HG03378 (cell line): Measurements from ENCODE around the gene RAB1B.
"Not testable (repeated sequence)": the region's sequence is repeated elsewhere in the genome, so short reads cannot be mapped to it uniquely, and the experiment has no call there.

Experiments
- ATAC-seq: cut with Tn5 transposase; IDR thresholded peaks from one replicate; pipeline ENCODE4 v1.9.1; 2021; ENCODE audit warnings: mild to moderate bottlenecking, moderate library complexity; ENCODE audit not compliant: unreplicated experiment

Gene RAB1B

DNA sequence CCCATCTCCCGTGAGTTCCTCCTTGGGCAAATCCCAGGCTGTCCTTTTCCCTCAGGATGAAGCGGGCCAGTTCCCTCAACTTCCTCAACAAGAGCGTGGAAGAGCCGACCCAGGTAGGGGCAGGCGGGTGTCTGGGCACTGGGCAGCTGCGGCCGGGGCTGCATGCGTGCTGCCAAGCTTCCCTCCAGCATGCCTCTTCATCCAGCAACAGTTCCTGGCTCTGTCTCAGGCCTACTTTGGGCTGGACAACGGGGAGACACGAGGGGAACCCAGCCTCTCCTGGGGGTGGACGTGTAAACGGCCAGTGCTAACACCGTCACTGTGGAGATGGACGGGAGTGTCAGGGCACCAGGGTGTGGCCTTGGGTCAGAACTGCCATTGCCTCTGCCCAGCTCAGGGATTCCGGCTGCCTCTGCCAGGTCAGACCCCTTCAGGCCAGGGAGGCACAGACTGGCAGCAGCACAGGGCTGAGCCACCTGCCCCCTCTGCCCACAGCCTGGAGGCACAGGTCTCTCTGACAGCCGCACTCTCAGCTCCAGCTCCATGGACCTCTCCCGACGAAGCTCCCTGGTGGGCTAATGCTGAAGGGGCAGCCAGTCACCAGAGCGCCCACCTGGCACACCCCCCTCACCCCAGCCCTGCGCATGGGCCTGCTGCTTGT is 1.9 kb upstream of the RAB1B start:
- ATAC-seq, result no peak

DNA sequence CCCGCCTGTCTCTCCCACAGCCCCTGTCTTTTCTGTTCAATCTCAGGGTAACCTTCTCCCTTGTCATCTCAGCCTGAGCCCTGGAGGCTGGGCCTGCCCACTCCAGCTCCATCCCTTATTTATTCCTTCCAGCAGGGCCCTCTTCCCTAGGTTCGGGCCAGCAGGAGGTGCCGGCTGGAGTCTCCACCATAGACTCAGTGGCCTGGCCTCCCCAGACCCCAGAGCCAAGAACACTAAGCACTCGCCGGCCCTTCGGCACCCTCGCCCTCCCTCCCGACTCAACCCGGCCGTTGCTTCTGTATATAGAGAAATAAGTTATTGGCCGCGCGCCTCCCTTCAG is 1.4 kb upstream of the RAB1B start:
- ATAC-seq, result no peak

DNA sequence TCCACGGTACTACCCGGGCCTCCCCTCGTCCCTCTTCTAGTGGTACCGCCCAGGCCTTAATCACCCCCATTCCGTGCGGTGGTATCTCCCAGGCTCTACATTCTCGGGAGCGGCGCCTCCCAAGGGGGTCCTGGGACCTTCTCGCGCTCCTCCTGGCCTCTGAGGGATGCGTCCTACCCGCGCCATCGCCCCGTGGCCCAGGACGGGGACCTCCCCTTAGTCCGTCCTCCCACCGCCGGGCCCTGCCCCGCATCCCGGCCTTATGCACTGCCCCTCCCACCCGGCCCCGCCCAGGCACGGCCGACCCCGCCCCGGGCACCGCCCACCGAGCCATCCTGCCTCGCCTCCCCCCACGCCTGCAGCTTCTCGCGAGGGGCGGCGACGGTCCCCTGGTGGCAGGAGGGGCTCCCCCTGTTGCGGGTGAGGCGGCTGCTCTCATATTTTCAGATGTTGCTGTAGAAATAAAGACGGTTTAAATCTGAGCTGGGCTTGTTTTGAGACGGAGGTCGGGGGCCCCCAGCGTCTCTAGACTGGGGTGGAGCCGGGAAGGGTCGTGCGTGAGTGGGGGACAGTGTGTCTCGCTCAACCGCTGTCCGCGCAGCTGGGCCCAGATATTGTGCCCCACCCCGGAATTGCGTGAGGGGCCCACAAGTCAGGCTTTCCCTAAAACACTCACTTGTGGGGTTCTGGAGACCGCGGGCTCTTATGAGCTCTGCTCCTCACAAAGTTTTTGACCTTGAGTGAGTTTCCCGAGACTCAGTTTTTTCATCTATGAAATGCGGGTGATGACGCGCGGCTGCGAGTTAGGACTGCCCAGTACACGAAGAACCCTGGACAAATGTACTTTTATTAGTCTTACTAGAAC is 828 bp upstream of the RAB1B start:
- ATAC-seq, result peak; percentile 12

DNA sequence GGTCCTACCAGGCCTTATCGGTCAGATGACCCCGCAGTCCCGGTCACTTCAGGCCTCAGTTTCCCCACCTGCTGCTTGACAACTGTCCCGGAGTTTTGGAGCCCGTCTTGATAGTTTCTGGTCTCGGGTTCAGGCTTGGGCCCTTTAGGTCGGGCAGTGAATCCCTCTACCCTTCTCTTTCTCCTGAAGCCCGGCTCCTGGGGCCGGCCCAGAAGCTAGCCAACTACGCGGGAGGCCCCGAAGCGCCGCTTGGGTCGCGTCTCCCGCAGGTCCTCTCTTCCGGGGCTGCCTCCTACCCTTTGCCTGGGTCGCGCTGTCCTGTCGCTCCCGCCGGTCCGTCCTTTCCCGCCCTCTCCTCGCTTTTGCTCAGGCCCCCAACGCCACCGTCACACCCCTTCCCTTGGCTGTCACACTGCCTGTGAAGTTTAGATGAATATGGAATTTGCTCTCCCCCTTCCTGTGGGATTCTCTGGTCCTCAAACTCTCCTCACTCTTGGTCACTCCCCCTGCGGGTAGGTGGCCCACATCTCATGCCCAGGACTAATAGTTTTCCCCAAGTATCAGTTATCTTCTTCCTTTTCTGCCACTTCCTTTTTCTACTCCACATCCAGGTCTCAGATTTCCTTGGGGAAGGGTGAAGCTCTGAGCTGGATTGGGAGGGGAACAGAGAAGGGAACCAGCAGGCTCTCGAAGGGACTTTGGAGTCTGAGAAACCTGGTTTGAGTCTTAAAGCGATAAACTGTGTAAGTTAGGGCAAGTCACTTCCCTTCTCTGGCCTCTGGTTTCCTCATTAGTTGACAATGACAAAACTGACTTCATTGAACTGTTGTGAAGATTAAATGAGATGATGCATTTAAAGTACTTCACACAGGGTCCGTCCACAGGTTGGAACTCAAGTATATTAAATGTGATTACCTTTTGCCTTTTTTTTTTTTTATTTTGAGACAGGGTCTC is 790 bp downstream of the RAB1B start:
- no peak for ATAC-seq

DNA sequence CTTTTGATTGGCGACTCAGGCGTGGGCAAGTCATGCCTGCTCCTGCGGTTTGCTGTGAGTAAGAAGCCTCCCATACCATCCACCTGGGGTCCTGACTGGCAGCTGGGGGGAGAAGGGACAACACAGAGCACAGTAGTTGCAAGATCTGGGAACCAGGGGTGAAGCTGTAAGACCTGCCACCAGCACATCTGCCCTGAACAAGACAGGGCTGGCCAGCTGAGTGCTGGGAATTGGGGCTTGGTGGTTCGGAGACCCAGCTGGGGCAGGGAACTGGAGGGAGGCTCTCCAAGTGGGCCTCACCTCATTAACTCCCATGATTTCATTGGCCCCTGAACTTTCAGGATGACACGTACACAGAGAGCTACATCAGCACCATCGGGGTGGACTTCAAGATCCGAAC is 3.4 kb downstream of the RAB1B start:
- no peak for ATAC-seq

DNA sequence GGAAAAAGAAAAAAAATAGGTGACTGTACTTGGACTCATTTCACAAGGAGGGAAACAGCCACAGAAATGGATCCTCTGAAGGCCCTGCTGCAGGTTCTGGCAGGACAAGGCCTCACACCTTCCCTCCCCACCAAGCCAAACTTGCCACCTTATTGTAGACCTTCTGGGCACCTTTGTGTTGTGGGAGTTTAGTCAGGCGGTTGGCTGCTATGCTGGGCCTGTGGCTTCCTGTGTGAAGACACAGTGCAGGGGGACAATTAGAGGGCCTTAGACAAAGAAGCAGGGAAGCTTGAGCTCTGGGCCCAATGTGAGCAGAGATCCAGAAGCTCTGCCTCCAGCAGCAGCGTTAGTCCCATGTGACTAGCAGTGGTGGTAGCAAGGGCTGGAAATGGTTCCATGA is 4.2 kb downstream of the RAB1B start:
- ATAC-seq, result no peak

DNA sequence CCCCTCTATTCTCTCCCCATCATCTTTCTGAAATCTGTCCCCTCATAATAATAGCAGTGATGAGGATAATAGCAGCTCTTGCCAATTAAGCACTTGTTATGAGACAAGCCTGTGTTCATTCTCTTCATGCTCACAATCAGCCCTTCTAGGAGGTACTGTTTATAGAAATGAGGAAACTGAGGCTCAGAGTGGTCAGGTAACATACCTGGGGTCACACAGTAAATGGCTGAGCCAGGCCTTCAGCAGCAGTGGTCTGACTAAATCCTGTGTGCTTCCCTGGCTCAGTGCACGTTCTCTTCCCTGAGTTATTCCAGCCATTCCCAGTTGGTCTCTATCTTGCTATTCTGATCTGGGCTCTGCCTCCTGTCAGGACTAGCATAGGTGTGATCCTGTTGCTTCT is 5.8 kb downstream of the RAB1B start:
- ATAC-seq, result no peak

DNA sequence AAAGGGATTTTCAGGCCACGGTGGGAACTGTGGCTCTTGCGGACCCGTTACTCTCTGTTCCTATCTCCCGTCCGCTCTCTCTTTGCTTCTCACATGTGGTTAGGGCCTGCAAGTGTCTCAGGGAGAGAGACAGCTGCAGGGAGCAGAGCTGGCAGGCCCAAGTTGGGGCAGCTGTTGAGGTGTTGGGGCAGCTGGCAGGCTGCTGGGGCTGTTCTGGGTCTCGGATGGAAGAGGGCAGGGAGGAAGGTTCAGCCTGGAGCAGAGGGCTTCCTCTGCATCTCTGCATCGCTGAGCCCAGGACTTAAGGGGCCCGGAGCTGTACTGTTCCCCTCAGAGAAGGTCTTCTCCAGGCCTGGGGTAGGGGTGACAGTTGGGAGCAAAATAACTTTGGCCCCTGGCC is 7.0 kb downstream of the RAB1B start:
- ATAC-seq, result no peak

DNA sequence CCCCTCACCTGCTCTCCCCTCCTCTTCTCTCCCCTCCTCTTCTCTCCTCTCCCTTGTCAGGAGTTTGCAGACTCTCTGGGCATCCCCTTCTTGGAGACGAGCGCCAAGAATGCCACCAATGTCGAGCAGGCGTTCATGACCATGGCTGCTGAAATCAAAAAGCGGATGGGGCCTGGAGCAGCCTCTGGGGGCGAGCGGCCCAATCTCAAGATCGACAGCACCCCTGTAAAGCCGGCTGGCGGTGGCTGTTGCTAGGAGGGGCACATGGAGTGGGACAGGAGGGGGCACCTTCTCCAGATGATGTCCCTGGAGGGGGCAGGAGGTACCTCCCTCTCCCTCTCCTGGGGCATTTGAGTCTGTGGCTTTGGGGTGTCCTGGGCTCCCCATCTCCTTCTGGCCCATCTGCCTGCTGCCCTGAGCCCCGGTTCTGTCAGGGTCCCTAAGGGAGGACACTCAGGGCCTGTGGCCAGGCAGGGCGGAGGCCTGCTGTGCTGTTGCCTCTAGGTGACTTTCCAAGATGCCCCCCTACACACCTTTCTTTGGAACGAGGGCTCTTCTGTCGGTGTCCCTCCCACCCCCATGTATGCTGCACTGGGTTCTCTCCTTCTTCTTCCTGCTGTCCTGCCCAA is 7.7 kb downstream of the RAB1B start:
- no peak for ATAC-seq

DNA sequence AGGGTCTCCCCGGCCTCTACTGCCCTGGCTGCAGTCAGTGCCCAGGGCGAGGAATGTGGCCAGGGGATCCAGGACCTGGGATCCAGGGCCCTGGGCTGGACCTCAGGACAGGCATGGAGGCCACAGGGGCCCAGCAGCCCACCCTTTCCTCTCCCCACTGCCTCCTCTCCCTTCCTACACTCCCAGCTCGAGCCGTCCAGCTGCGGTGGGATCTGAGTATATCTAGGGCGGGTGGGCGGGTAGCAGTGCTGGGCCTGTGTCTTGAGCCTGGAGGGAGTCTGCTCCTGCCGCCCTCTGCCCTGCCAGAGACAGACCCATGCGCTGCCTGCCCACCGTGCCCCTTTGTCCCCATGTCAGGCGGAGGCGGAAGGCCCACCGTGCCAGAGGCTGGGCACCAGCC is 8.2 kb downstream of the RAB1B start:
- not testable (repeated sequence) for ATAC-seq

DNA sequence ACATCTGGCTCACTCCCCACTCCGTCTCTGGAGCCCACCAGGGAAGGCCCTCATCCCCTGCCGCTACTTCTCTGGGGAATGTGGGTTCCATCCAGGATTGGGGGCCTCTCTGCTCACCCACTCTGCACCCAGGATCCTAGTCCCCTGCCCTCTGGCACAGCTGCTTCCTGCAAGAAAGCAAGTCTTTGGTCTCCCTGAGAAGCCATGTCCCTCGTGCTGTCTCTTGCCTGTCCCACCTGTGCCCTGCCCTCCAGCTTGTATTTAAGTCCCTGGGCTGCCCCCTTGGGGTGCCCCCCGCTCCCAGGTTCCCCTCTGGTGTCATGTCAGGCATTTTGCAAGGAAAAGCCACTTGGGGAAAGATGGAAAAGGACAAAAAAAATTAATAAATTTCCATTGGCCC is 8.6 kb downstream of the RAB1B start:
- ATAC-seq, result not testable (repeated sequence)

DNA sequence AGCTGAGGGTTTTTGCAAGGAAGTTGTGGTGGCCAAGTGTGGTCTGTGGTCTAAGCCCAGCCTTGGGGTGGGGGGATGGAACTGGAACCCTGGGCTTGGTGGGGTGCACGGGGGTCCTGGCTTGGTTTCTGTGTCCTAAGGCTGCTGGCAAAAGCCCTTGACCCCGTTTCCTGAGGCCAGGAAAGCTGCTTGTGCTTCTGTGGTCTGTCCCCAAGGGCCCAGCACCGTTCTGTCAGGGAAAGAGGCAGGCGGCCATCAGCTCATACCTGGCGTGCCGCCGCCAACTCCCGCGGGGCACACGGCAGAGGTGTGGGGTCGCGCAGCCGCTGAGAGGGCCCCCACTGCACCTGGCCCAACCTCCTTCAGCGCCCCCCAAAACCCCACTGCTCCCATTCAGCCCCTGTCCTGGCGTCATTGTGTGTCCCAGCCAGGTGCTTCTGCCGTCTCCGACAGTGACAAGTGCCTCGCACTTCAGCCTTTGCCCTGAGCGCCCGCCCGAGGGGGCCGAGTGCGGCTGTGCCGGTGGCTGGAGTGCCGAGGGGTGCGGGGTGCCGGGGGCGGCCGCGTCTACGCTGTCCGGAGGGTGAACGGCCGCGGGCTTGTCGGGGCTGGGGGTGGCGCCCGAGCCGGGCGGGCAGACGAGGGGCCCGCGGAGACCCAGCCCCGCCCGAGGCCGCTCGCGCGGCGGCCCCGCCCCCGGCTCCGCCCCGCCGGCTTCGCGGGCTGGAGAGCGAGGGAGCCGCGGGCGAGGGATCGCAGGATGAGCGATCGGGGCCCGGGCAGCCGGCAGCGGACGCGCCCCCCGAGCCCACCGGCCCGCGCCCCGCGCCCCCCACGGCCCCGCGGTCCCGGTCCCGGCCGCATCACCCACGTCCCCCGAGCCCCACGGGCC is 9.3 kb downstream of the RAB1B start, which contains the start of gene CNIH2:
Gene CNIH2 (plus strand): TSS at position 705 of the 892 bp plus-strand sequence. CDS start 282 bp downstream, outside the sequence.
- ATAC-seq, result no peak

DNA sequence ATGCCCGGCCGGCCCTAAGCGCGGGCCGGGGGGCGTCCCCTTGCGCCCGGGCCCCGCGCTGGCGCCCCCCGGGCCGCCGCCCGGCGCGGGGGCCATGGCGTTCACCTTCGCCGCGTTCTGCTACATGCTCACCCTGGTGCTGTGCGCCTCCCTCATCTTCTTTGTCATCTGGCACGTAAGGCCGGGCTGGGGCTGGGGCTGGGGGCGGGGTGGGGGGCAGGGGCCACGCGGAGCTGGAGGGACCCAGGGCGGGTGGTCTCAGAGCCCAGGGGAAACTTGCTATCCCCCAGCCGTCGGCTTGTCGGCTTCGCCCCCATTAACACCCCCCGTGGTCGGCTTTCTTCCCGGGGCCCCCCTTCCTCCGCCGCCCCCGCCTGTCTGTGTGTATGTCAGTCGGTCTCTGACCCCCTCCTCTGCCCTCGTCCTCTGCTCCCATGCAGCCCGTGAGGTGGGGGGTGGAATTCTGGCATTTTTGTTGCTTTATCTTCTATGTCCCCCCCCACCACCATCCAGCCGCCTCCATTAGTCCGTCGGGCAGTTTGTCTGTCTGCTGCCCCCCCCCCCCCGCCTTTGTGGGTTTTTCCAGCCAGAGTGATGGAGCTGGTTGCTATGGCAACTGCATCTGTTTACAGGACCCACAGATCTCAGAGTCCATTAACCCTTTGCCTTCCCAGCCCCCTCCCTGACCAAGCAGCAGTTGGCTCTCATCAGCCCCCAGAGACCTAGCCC is 10.1 kb downstream of the RAB1B start:
- no peak for ATAC-seq

DNA sequence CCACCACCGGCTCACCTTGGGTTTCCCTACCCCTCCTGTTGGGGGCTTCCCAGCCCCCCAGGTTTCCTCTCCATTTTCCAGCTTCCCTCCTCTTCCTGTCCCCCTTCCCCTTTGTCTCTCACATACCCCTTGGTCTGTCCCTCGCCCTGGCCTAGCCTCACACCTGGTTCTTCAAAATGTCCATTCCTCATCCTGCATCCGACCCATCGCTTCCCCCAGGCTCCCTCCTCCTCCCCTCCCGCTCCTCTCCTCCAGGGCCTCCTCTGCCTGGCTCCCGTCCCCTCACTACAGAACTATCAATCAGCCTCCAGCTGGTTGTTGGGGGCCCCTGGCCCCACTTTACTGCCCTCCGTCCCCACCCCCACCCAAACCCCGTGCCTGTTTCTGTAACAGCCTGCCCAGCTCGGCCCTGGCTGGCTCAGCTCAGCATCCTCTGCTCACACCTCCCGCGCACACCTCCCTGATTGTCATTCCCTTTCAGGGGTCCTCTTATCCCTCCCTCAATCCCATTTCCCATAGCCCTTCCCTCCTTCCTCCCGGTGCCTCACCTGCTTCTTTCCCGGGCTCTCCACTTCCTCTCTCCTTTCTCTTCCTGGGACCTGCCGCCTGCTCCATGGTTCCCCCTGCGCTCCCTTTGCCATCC is 10.8 kb downstream of the RAB1B start:
- no peak for ATAC-seq

DNA sequence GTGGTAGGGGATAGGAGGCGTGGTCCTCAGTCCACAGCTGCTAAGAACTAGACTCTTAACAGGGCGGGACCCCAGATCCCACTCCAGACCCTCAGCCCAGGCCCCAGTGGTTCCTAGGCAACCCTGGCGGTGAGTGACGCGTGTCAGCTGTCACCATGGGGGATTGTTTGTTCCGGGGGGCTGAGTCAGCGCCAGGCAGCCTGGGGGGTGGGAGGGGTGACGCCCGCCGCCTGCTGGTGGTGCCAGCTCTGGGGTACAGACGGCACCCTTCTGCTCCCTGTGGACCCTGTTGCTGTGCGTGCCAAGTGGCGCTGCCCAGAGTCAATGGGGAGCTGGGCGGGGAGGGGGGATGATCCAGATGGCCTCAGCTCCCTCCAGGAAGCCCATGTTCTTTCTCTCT is 12.0 kb downstream of the RAB1B start:
- no peak for ATAC-seq

DNA sequence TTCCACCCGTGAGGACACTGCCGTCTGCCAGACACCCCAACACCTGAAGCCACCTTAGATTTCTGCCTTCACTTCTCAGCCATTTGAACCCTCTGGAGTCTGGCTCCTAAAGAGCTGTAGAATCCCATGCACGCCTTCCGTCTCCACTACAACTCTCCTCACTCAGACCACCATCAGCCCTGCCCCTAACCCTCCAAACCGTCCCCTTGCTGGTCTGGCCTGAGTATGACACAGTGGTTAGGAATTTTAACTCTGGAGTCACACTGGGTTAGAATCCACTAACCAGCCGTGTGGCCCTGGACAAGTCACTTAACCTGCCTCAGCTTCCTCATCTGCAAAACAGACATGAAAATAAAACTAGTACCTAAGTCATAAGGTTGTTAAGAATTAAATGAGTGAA is 12.6 kb downstream of the RAB1B start:
- no peak for ATAC-seq

DNA sequence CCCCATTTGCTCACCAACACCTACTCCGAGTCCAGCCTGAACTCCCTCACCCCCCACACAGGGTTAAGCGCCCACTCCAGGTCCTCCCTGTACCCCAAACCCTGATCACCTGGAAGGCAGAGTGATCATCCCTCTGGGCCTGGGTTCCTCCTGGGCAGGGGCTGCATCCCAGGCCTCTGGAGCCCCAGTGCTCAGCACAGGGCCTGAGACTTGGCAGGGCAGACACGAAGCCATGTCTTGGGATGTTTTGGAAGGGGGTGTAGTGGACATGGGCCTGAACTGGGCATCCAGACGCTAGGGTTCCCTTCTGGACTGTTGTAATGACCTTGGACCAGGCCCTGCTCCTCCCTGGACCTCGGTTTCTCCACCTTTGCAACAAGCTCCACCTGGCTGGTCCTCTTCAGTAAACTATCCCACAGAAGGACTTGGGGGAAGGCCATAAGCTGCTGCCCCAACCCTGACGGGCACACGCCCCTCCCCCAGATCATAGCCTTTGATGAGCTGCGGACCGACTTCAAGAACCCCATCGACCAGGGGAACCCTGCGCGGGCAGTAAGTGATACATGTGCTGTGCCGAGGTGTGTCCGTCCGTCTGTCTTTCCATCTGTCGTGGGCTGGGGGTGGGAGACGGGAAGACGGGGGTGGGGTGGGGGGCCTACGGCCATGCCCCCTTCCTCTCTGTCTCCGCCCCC is 13.5 kb downstream of the RAB1B start:
- no peak for ATAC-seq
